SH-SY5Y (cell line): ENCODE measurements around the gene COG2.

Experiments
- GATA2 ChIP-seq: IDR thresholded peaks from 2 replicates; pipeline ENCODE4 v1.6.1; 2011; ENCODE audit warnings: mild to moderate bottlenecking, low read depth, low read length
- GATA3 ChIP-seq: IDR thresholded peaks from 2 replicates; pipeline ENCODE4 v1.6.1; 2011; ENCODE audit warnings: low read depth, mild to moderate bottlenecking, low read length, moderate library complexity

GRCh38 chr1:230684146-230684545 lies 41.9 kb downstream of the COG2 start:
- TF ChIP-seq GATA2 (no peak), GATA3 (no peak)
